Activated CD8-positive, alpha-beta T cell treated with anti-CD3 and anti-CD28 coated beads for 36 hours (primary cell): Measurements from ENCODE around the gene MTMR3. TPM values are rescaled to one million over a fixed set of nuclear protein-coding genes. Genes with fewer than 3 reads are reported as not detected.

Source experiments
- ATAC-seq: fragments of 200-7000 bp; cut with Tn5 transposase; one replicate; pipeline ENCODE4 v1.10.0; 2021; ENCODE audit warnings: mild to moderate bottlenecking, moderate library complexity
- CTCF ChIA-PET: fragments of 350-600 bp; sonication (Branson Sonifier 250); formaldehyde crosslinking; loops from one replicate; lab custom pipeline; 2021; ENCODE audit warnings: antibody characterized with exemption; lab: Charles Lee
- POLR2A ChIA-PET: fragments of 350-600 bp; sonication (Branson Sonifier 250); formaldehyde crosslinking; loops from one replicate; lab custom pipeline; 2021; ENCODE audit warnings: antibody characterized with exemption; lab: Charles Lee
- DNase-seq: peaks from one replicate; pipeline ENCODE4 v3.0.0-alpha.2; 2020
- H3K27ac Mint-ChIP-seq: one replicate; pipeline ENCODE4 v1.8.0; 2021; ENCODE audit warnings: mild to moderate bottlenecking, mixed read lengths
- H3K27me3 Mint-ChIP-seq: one replicate; pipeline ENCODE4 v1.8.0; 2021; ENCODE audit warnings: mixed read lengths
- H3K36me3 Mint-ChIP-seq: one replicate; pipeline ENCODE4 v1.8.0; 2021; ENCODE audit warnings: low read depth, mixed read lengths
- H3K4me1 Mint-ChIP-seq: one replicate; pipeline ENCODE4 v1.8.0; 2021; ENCODE audit warnings: low read depth, mixed read lengths
- H3K4me3 Mint-ChIP-seq: one replicate; pipeline ENCODE4 v1.8.0; 2021; ENCODE audit warnings: mild to moderate bottlenecking, moderate library complexity, mixed read lengths
- H3K9me3 Mint-ChIP-seq: one replicate; pipeline ENCODE4 v1.8.0; 2021; ENCODE audit warnings: mixed read lengths
- CTCF ChIP-seq: fragments of 200-600 bp; IDR thresholded peaks from one replicate; pipeline ENCODE4 v1.8.0; 2022; ENCODE audit warnings: antibody characterized with exemption, mild to moderate bottlenecking
- intact Hi-C: fragments of 100-400 bp; cut with micrococcal nuclease; formaldehyde crosslinking; loops from one replicate; pipeline ENCODE4 v1.10.0; 2022
- total RNA-seq, 2 experiments: library from RNA; stranded (reverse); gene quantifications; one replicate each; pipeline ENCODE4 v1.2.3, GENCODE V29; 2021

The MTMR3 gene
- total RNA-seq, 2 experiments from 2014 or later: 19.5 to 21.3 TPM

GRCh38 chr22:30062259-30062658 lies 179.3 kb downstream of the MTMR3 start:
- ChIA-PET POLR2A (no interaction called here), CTCF (no interaction called here)
- DNase-seq (no peak), ATAC-seq (no peak)
- Mint-ChIP-seq H3K4me3 (no peak overlapping the region), H3K4me1 (no peaks in the 10 kb centered on the region), H3K9me3 (peaks cover 18% of the 10 kb centered on the region), H3K36me3 (peaks cover 2% of the 10 kb centered on the region), H3K27me3 (peaks cover 3% of the 10 kb centered on the region), H3K27ac (no peak overlapping the region)
- no peak for TF ChIP-seq CTCF
- intact Hi-C loops: no loop called here

GRCh38 chr22:30062950-30063349 lies 180.0 kb downstream of the MTMR3 start:
- peaks cover 15% of the 10 kb centered on the region for H3K9me3 Mint-ChIP-seq
- no peak for TF ChIP-seq CTCF
- intact Hi-C loops: no loop called here
- peaks cover 1% of the 10 kb centered on the region for H3K27me3 Mint-ChIP-seq
- no peaks in the 10 kb centered on the region for H3K36me3 Mint-ChIP-seq
- POLR2A ChIA-PET: no interaction called here
- no peak overlapping the region for H3K4me3 Mint-ChIP-seq
- no peak for ATAC-seq
- no peak overlapping the region for H3K27ac Mint-ChIP-seq
- CTCF ChIA-PET: no interaction called here
- no peaks in the 10 kb centered on the region for H3K4me1 Mint-ChIP-seq
- DNase-seq: no peak

GRCh38 chr22:30064172-30064571 lies 181.2 kb downstream of the MTMR3 start:
- H3K4me3 Mint-ChIP-seq: no peak overlapping the region
- no peaks in the 10 kb centered on the region for H3K4me1 Mint-ChIP-seq
- H3K27ac Mint-ChIP-seq: no peak overlapping the region
- H3K36me3 Mint-ChIP-seq: no peaks in the 10 kb centered on the region
- intact Hi-C loops: no loop called here
- ChIA-PET POLR2A (no interaction called here), CTCF (interaction anchor here (0.8 kb wide), 1 partner anchor 24 kb away, joined by 3 read pairs; no protein-coding TSS in a partner anchor)
- DNase-seq (no peak), ATAC-seq (no peak)
- TF ChIP-seq CTCF: no peak
- H3K27me3 Mint-ChIP-seq: peaks cover 1% of the 10 kb centered on the region
- H3K9me3 Mint-ChIP-seq: peaks cover 14% of the 10 kb centered on the region

GRCh38 chr22:30073743-30074142 lies 190.8 kb downstream of the MTMR3 start:
- POLR2A ChIA-PET: no interaction called here
- no peak overlapping the region for H3K4me3 Mint-ChIP-seq
- H3K27me3 Mint-ChIP-seq: peaks cover 16% of the 10 kb centered on the region
- no peaks in the 10 kb centered on the region for H3K9me3 Mint-ChIP-seq
- intact Hi-C loops: no loop called here
- ATAC-seq (no peak), DNase-seq (no peak)
- TF ChIP-seq CTCF: no peak
- H3K4me1 Mint-ChIP-seq: peaks cover 6% of the 10 kb centered on the region
- no peaks in the 10 kb centered on the region for H3K36me3 Mint-ChIP-seq
- no peak overlapping the region for H3K27ac Mint-ChIP-seq
- CTCF ChIA-PET: interaction anchor here (1.2 kb wide), 1 partner anchor 70 kb away, joined by 3 read pairs; no protein-coding TSS in a partner anchor

- Mint-ChIP-seq H3K27ac (no peak overlapping the region), H3K36me3 (no peaks in the 10 kb centered on the region), H3K4me3 (no peak overlapping the region), H3K27me3 (peaks cover 16% of the 10 kb centered on the region), H3K9me3 (no peaks in the 10 kb centered on the region), H3K4me1 (peaks cover 10% of the 10 kb centered on the region)
- POLR2A ChIA-PET: no interaction called here
- ATAC-seq: no peak
- no peak for DNase-seq
- TF ChIP-seq CTCF: no peak
- intact Hi-C loops: no loop called here
- CTCF ChIA-PET: interaction anchor here (1.2 kb wide), 1 partner anchor 71 kb away, joined by 3 read pairs; no protein-coding TSS in a partner anchor
Observed at GRCh38 chr22:30074147-30074546, 191.2 kb downstream of the MTMR3 start.
